Activated CD4-positive, alpha-beta T cell treated with anti-CD3 and anti-CD28 coated beads, Interleukin-2, amount 50 U/mL, for 1 hour (primary cell): ENCODE results near the gene ATG4A.

ENCODE experiments used
- DNase-seq: peaks from one replicate; pipeline ENCODE4 v3.0.0-alpha.2; 2020

ATG4A gene

DNA sequence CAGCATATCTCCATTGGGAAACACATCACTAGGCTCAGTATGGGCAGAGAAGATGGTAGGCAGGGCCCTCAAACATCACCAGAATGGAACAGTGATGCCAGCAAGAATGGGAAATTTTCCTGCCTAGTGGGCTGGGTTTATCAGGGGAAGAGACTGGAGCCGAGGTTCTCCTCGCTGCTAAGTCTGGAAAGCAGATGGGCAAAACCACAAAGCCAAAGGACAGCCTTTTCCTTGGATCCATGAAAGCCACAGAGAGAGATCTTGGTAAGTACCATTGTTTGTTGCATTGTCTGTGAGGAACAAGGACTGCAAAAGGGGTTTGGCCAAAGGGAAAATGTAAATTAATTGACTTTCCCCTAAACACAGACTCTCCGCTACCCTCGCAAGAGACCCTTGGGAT lies 80.1 kb downstream of the ATG4A start:
- no peak for DNase-seq

DNA sequence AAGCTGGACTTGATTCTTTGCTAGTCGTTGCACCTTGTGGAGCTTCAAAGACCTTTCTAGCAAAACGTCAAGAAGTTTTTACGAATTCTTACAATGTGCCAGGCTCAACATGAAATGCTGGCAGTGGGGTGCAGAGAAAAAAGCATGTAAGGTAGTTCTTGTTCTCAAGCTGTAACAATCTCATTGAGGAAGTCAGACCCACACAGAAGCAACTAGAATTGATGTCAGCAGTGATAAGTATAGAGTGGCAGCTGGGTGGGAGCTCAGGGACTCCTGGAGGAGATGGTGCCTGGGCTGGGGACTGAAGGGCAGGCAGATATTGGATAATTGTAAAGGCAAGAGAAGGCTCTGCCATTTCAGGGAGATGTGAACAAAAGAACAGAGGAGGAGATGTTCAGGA lies 82.3 kb downstream of the ATG4A start:
- no peak for DNase-seq

DNA sequence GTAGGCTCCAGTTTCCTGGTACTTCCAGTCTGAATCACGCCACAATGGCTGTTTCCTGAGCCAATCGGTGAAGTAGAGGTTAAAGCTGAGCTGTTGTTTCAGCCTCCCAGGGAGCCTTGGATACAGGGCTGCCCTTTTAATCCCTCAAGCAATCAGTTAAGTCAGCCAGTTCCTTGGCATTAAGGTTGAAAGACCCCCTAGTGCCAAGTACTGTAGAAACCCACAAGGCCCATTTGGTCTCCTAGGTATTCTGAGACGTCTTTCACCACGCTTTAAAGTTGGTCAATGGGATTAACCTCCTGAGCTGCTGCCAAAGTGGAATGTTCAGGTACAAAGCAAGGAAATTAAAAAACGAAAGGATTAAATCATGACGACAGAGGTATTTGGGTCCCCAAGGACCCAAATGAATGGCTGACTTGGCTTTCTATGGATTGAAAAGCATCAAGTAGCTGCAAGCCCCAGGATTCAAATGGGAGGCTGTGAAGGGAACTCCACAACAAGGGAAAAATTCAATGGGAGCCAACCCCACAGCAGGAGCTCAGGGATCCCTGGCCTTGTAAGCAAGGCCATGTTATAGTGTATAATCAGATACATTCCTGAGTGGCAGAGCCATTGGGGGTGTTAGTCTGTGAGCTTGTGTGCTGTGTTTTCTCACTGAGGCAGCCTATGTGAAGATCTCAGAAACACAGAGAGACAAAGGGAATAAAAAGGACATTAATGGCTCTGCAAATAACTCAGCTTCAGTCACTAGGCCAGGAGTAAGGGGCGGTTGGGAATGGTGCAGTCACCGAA lies 86.0 kb downstream of the ATG4A start:
- no peak for DNase-seq

DNA sequence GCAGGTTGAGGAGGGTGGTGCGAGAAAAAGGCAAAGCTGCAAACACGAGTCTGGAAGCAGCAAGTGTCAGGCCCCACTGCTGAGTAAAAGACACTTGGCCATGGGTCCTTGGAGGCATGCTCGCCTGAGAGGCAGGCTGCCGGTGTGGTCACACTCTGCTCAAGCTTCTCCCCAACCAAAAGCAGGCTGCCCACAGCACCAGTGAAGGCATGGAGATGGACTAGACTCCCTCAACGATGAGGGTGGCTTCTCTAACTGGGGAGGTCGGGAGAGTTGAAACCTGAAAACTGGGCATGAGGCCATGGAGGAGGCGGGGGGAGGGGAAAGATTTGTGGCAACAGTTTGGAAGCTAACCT lies 86.5 kb downstream of the ATG4A start:
- DNase-seq, result no peak

DNA sequence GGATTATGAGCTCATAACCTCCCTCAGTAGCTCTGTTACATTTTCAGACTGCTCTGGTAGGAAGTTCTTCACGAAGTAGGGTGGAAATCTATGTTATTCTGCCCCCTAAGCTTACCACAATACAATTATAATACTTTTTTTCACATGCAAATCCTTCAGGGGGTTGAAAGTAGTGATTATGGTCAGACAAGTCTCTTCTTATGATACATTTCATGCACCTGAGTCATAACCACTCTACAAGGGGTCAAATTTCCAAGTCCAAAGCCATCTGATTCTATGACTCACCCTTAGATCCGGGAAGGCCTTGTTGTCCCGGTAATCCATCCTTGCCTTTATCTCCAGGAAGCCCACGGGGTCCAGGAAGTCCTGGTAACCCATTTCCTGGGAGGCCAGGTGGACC lies 95.2 kb downstream of the ATG4A start:
- no peak for DNase-seq

DNA sequence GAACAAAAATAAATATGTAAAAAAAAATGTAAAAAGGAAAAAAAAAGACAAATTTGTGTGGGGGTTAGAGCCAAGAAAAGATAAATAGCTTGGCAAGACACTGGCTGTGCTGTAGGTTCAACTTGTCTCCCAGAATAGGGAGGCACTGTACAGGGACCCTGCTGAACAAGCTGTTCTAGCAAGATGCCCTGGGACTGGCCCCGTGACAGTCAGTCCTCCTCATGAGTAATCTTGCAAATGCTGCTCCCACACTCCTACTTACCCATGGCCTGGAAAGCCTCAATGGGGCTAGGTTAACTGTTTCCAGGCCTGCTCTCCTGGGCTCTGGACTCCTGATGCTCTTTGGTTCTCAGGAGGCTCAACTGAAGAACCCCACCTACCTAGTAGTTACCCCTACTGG lies 106.8 kb downstream of the ATG4A start:
- no peak for DNase-seq

DNA sequence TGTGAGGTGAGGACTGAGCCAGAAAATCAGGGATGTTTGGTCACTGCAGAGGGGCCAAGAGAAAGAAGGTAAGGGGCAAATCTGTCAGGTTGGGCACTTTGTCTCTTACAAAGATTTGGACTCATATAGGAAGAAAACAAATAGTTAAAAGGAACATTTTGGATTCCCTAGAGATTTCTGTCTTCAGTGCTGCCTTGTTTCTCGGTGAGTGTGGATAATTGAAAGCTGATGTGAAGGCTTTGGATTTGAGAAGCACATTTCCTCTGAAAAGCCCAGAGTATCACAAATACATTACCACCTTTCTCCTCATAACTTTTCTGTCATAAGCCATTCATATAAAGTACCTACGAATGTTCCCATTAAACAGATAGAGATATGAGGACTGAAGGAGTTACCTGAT lies 107.5 kb downstream of the ATG4A start:
- no peak for DNase-seq

DNA sequence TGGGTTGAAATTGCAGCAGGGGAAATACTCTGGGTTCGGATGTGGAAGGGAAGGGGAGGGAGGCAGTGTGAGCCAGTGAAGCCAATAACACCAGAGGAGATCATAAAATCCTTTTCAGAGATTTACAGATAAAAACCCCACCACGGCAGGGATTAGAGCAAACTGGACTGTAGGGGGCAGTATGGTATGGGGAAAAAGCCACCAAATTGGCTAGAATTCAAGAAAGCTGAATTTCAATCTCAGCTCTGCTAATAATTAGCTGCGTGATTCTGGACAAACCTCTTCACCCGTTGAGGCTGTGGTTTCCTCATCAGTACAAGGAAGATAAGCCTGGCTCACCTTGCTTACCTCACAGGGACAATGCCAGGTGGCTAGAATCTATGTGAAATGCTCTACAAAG lies 108.1 kb downstream of the ATG4A start:
- no peak for DNase-seq

DNA sequence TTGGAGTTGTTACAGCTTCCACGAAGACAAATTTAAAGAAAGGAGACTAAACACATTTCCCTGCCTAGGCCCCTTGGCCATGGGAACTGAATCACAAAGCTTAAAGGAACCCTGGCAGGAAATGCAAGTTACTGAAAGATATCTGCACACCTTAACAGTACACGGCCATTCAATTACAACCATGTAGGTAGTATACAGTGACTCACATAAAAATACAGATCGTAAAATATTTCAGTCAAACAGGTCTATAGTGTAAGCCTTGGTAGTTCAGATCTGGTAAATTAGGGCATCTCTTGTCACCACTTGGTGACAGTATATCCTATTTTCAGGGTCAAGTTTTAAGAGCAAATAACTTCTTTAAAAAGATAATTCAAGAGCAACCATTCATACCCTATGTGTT lies 112.0 kb downstream of the ATG4A start:
- DNase-seq, result no peak
